Prostate gland (tissue), 2 donors: ENCODE measurements around the gene C17orf50. TPM values are rescaled to one million over a fixed set of nuclear protein-coding genes. Genes with fewer than 3 reads are reported as not detected.

ENCODE experiments used
- DNase-seq: peaks from one replicate; pipeline ENCODE4 v3.0.0-alpha.2; 2019; ENCODE audit warnings: low spot score
- H3K27ac ChIP-seq, 2 donors: fragments of 200-600 bp; sonication (generic); 2 replicates each; pipeline ENCODE4 v1.5.1; 2017 to 2019
- H3K27me3 ChIP-seq: fragments of 200-600 bp; sonication (generic); replicated peaks from 2 replicates; pipeline ENCODE4 v1.5.1; 2019; ENCODE audit not compliant: insufficient read depth
- H3K36me3 ChIP-seq, 2 donors: fragments of 200-600 bp; sonication (generic); 1 replicate in 1 of 2; 2 replicates in 1 of 2; pipeline versions ENCODE4 v1.5.1 to v1.8.1; 2017 to 2019
- H3K4me1 ChIP-seq: fragments of 200-600 bp; sonication (generic); replicated peaks from 2 replicates; pipeline ENCODE4 v1.5.1; 2019
- H3K4me3 ChIP-seq, 2 donors: fragments of 200-600 bp; sonication (generic); 2 replicates each; pipeline ENCODE4 v1.5.1; 2017 to 2019
- H3K9me3 ChIP-seq: fragments of 200-600 bp; sonication (generic); 2 replicates; pipeline ENCODE4 v1.5.1; 2017
- POLR2A ChIP-seq: fragments of 450-650 bp; IDR thresholded peaks from one replicate; pipeline ENCODE4 v1.6.1; 2016; ENCODE audit warnings: antibody characterized with exemption, mild to moderate bottlenecking
- POLR2AphosphoS5 ChIP-seq: sonication (generic); formaldehyde crosslinking; IDR thresholded peaks from one replicate; pipeline ENCODE4 v1.6.1; 2017; ENCODE audit warnings: antibody characterized with exemption
- WGBS: methylation state at CpG from one replicate; pipeline ENCODE4 v1.1.5; 2018; 5-methylcytosine and 5-hydroxymethylcytosine counted together
- intact Hi-C: fragments of 100-400 bp; cut with DNase I; formaldehyde crosslinking; loops from one replicate; pipeline ENCODE4 v1.14.2; 2022
- total RNA-seq, 2 donors: library from RNA; depleted of rRNA; stranded (reverse); fragments of >200 nt; gene quantifications; one replicate each; pipeline ENCODE4 v1.1.0, GENCODE V29; 2016
- TF ChIP-seq, protein P1 (sequence below), 4 experiments: fragments of 200-600 bp in 2 of 4; fragments of 450-650 bp in 2 of 4; sonication (generic) in 2 of 4; IDR thresholded peaks; 1 replicate in 3 of 4; 2 replicates in 1 of 4; pipeline ENCODE4 v1.5.1; 2016 to 2019; ENCODE audit warnings: antibody characterized with exemption in 4 of 4, mild to moderate bottlenecking in 2 of 4, moderate library complexity in 2 of 4

Gene C17orf50
- total RNA-seq, 2 donors from 2014 or later, result 15.8 TPM; not detected in 1

DNA sequence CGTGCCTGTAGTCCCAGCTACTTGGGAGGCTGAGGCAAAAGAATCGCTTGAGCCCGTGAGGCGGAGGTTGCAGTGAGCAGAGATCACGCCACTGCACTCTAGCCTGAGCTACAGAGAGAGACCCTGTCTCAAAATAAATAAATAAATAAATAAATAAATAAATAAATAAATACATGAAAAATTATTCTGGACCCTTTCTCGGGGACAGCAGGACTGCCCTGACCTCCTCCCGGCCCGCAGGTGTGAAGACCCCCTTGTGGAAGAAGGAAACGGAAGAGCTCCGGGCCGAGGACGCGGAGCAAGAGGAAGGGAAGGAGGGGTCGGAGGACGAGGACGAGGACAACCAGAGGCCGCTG, 3.1 kb downstream of the C17orf50 start:
- no peak for TF ChIP-seq POLR2A
- TF ChIP-seq, protein P1, sequence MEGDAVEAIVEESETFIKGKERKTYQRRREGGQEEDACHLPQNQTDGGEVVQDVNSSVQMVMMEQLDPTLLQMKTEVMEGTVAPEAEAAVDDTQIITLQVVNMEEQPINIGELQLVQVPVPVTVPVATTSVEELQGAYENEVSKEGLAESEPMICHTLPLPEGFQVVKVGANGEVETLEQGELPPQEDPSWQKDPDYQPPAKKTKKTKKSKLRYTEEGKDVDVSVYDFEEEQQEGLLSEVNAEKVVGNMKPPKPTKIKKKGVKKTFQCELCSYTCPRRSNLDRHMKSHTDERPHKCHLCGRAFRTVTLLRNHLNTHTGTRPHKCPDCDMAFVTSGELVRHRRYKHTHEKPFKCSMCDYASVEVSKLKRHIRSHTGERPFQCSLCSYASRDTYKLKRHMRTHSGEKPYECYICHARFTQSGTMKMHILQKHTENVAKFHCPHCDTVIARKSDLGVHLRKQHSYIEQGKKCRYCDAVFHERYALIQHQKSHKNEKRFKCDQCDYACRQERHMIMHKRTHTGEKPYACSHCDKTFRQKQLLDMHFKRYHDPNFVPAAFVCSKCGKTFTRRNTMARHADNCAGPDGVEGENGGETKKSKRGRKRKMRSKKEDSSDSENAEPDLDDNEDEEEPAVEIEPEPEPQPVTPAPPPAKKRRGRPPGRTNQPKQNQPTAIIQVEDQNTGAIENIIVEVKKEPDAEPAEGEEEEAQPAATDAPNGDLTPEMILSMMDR (IDR thresholded peaks at IDR 0.05), result no peak
- no peak for TF ChIP-seq POLR2AphosphoS5
- H3K36me3 ChIP-seq, result no peaks in the 10 kb centered on the region
- H3K9me3 ChIP-seq, result no peaks in the 10 kb centered on the region
- peaks cover 6% of the 10 kb centered on the region for H3K4me1 ChIP-seq
- DNase-seq, result no peak
- H3K4me3 ChIP-seq, result peak overlapping the region; percentile 36 to 39
- peak overlapping the region; percentile 2 to 49 for H3K27ac ChIP-seq
- intact Hi-C loops, result loop anchor here (2.0 kb wide), 1 partner anchor 41 kb away; no protein-coding TSS in a partner anchor
- 36% methylated on average over 17 of the region's 17 CpGs for WGBS
- H3K27me3 ChIP-seq, result no peaks in the 10 kb centered on the region

DNA sequence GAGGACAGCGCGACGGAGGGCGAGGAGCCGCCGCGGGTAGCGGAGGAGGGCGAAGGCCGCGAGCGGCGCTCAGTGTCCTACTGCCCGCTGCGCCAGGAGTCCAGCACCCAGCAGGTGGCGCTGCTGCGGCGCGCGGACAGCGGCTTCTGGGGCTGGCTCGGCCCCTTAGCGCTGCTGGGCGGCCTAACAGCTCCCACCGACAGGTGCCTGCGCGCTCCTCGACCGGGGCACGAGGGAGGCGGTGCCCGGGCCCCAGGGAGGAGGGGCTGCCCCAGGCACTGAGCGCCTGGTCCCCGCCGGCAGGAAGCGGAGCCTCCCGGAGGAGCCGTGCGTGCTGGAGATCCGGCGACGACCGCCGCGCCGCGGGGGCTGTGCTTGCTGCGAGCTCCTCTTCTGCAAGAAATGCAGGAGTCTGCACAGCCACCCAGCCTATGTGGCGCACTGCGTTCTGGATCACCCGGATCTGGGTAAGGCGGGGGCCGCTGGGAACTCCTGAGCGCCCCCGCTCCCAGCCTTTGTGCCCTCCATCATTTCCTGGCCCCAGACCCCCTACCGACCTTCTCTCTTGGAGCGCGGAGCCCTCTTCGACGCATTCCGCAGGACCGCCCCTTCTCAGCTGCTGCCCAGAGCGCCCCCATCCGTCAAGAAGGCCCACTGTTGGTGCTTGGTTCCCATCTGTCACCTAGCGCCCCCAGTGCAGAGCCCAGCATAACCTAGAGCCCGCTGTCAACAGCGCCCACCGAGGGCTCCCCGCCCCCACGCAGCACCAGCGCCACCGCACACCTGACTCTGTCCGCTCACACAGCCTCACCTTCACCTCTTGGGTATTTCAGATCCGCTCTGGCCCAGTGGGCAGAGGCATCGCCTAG, 3.7 kb downstream of the C17orf50 start:
- 8% methylated on average over 45 of the region's 75 CpGs for WGBS
- Histone ChIP-seq H3K4me1 (peaks cover 6% of the 10 kb centered on the region), H3K36me3 (no peaks in the 10 kb centered on the region), H3K4me3 (peak overlapping the region; percentile 36 to 39), H3K9me3 (no peaks in the 10 kb centered on the region), H3K27ac (peak overlapping the region; percentile 2 to 49), H3K27me3 (no peaks in the 10 kb centered on the region)
- TF ChIP-seq POLR2A, result peak; percentile 23
- TF ChIP-seq, protein P1 (IDR thresholded peaks at IDR 0.05), result peak; percentile 84 to 99 (median 94)
- peak; percentile 52 for TF ChIP-seq POLR2AphosphoS5
- DNase-seq, result peak; percentile 80
- intact Hi-C loops, result loop anchor here (2.0 kb wide), 1 partner anchor 40 kb away; no protein-coding TSS in a partner anchor

DNA sequence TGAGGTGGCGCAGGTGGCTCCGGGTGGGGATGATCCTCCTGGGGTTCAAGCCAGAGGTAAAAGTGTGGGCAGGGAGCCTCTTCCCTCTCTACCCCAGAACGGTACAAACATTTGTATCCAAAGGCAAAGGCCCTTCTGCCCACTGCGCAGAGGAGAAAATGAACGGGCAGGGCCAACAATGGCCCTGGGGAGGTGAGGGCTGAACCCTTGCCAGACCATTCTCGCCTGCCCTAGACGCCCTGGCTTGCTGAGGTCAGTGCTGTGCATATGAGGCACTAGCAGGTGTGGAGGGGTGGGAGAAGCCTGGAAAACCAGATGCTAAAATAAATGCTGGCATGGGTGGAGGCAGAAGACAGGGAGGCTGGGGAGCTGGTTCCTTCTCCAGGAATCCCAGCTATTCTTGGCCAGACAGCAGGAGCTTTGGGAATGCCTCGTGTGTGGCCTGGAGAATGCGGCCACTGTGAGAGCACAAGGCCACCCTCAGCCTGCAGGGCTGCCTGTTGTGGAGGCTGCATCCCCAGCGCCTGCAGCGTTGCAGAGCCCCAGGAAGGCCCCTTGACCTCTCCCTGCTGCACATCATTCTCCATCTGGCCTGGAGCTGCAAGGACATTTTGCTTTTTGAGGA, 4.5 kb downstream of the C17orf50 start:
- no peak for DNase-seq
- peaks cover 6% of the 10 kb centered on the region for H3K4me1 ChIP-seq
- H3K9me3 ChIP-seq, result no peaks in the 10 kb centered on the region
- WGBS, result 75% methylated on average over 11 of the region's 11 CpGs
- H3K4me3 ChIP-seq, result no peak overlapping the region
- no peak for TF ChIP-seq POLR2AphosphoS5
- TF ChIP-seq, protein P1 (IDR thresholded peaks at IDR 0.05), result no peak
- no peak for TF ChIP-seq POLR2A
- no peaks in the 10 kb centered on the region for H3K27me3 ChIP-seq
- intact Hi-C loops, result loop anchor here (2.0 kb wide), 1 partner anchor 40 kb away; no protein-coding TSS in a partner anchor
- H3K36me3 ChIP-seq, result no peaks in the 10 kb centered on the region
- H3K27ac ChIP-seq, result no peak overlapping the region

DNA sequence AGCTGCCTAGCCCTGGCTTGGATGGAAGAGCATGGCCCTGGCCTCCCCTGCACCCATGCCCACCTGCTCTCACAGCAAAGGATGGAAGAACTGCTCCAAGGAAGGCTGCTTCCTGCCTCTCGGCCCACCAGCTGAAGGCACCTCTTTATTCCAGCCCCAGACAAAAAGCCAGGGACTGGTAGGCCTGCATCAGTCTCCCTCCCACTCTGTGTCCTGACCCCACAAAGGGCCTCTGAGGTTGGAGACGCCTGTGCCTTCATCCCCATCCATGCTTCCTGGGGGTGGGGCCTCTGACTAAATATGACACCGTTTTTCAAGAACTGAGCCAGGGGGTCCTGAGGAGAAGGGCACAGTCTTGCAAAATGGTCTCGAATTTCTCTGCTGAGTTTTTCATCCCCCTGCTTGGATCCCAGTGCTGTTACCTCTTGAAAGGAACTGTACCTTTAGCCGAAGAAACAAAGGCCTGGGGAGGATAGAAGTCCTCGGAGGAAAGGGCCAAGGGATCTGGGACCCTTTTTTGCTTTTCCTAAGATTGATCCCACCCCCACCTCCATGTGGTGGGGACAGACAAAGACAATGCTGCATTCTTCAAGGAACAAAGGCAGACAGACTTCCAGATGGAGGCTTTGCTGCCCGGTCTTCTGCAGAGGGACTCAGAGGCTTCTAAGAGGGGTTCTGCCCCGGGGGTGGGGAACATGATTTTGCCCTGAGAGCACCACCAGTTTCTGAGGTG, 5.2 kb downstream of the C17orf50 start:
- H3K9me3 ChIP-seq, result no peaks in the 10 kb centered on the region
- DNase-seq, result no peak
- H3K4me3 ChIP-seq, result no peak overlapping the region
- H3K4me1 ChIP-seq, result peaks cover 6% of the 10 kb centered on the region
- intact Hi-C loops, result loop anchor here (2.0 kb wide), 1 partner anchor 39 kb away; no protein-coding TSS in a partner anchor
- no peaks in the 10 kb centered on the region for H3K27me3 ChIP-seq
- WGBS, result 79% methylated on average over 8 of the region's 8 CpGs
- H3K36me3 ChIP-seq, result no peaks in the 10 kb centered on the region
- TF ChIP-seq, protein P1 (IDR thresholded peaks at IDR 0.05), result no peak
- no peak for TF ChIP-seq POLR2A
- TF ChIP-seq POLR2AphosphoS5, result no peak
- H3K27ac ChIP-seq, result no peak overlapping the region
